ENCODE measurements around the gene ZNF646. TPM values are rescaled to one million over a fixed set of nuclear protein-coding genes. Genes with fewer than 3 reads are reported as not detected.
A peak's percentile ranks its signal among the peaks of the same experiment; 100 is the strongest.
"Not testable (repeated sequence)": the region's sequence is repeated elsewhere in the genome, so short reads cannot be mapped to it uniquely, and the experiment has no call there.

ZNF646 gene
- total and polyA plus RNA-seq, 2 donors: 9.4 to 11.5 TPM

- WGBS: under 1% methylated on average over 69 of the region's 69 CpGs
- Histone ChIP-seq H3K36me3 (ENCODE audit: insufficient read depth) (peaks cover 2% of the 10 kb centered on the region), H3K4me1 (ENCODE audit: insufficient read depth) (peaks cover 2% of the 10 kb centered on the region), H3K4me3 (ENCODE audit: low read depth, low read length) (peak within 1 kb of the TSS; percentile 72), H3K27ac (ENCODE audit: low read depth) (peak within 1 kb of the TSS; percentile 88)
- DNase-seq (ENCODE audit: extremely low spot score): peak; percentile 84
These were observed 20.4 kb downstream of the ZNF646 start, which contains the start of gene VKORC1 for GRCh38 chr16:31094424-31095120. TSS of gene VKORC1 (minus strand) at chr16:31094797. CDS start at chr16:31094729, 68 bp downstream.

GRCh38 chr16:31099860-31100638 lies 25.8 kb downstream of the ZNF646 start:
- Histone ChIP-seq H3K4me3 (ENCODE audit: low read depth, low read length) (no peak overlapping the region), H3K27ac (ENCODE audit: low read depth) (no peak overlapping the region), H3K36me3 (ENCODE audit: insufficient read depth) (no peaks in the 10 kb centered on the region), H3K4me1 (ENCODE audit: insufficient read depth) (no peaks in the 10 kb centered on the region)
- 66% methylated on average over 4 of the region's 4 CpGs for WGBS
- no peak for DNase-seq (ENCODE audit: extremely low spot score)

GRCh38 chr16:31100876-31101641 lies 26.8 kb downstream of the ZNF646 start:
- WGBS: 78% methylated on average over 13 of the region's 13 CpGs
- H3K27ac ChIP-seq (ENCODE audit: low read depth); DNase-seq (ENCODE audit: extremely low spot score); H3K4me1 ChIP-seq (ENCODE audit: insufficient read depth); H3K36me3 ChIP-seq (ENCODE audit: insufficient read depth); H3K4me3 ChIP-seq (ENCODE audit: low read depth, low read length): not testable (repeated sequence)

- Histone ChIP-seq H3K27ac (ENCODE audit: low read depth) (no peak overlapping the region), H3K36me3 (ENCODE audit: insufficient read depth) (no peaks in the 10 kb centered on the region), H3K4me1 (ENCODE audit: insufficient read depth) (peaks cover 1% of the 10 kb centered on the region), H3K4me3 (ENCODE audit: low read depth, low read length) (no peak overlapping the region)
- 20% methylated on average over 33 of the region's 33 CpGs for WGBS
- no peak for DNase-seq (ENCODE audit: extremely low spot score)
These were observed 31.5 kb downstream of the ZNF646 start for GRCh38 chr16:31105677-31106213.

- Histone ChIP-seq H3K4me1 (ENCODE audit: insufficient read depth) (peaks cover 1% of the 10 kb centered on the region), H3K27ac (ENCODE audit: low read depth) (no peak overlapping the region), H3K4me3 (ENCODE audit: low read depth, low read length) (no peak overlapping the region), H3K36me3 (ENCODE audit: insufficient read depth) (no peaks in the 10 kb centered on the region)
- WGBS: 90% methylated on average over 28 of the region's 28 CpGs
- DNase-seq (ENCODE audit: extremely low spot score): no peak
These were observed 32.6 kb downstream of the ZNF646 start for GRCh38 chr16:31106509-31107464.

DNA sequence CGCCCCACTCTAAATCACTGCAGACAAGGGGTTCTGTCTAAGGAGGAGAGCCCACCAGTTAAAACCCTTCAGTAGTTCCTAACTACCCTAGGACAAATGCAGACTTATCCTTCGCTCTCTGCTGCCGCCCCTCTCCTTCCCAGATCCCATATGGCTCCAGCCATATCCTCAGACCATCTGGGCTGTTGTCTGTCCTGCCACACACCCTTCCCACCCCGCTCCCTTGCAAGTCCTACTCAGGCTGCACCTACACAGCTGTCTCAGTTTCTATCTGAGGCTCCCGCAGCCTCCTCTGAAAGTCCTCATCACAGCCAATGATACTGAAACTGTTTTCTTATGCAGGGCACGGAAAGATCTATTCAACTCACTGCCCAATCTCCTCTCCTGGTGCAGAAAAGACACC lies 33.2 kb downstream of the ZNF646 start:
- DNase-seq (ENCODE audit: extremely low spot score): no peak
- peaks cover 1% of the 10 kb centered on the region for H3K4me1 ChIP-seq (ENCODE audit: insufficient read depth)
- H3K4me3 ChIP-seq (ENCODE audit: low read depth, low read length): no peak overlapping the region
- no peaks in the 10 kb centered on the region for H3K36me3 ChIP-seq (ENCODE audit: insufficient read depth)
- no peak overlapping the region for H3K27ac ChIP-seq (ENCODE audit: low read depth)
- 93% methylated on average over 6 of the region's 6 CpGs for WGBS

DNA sequence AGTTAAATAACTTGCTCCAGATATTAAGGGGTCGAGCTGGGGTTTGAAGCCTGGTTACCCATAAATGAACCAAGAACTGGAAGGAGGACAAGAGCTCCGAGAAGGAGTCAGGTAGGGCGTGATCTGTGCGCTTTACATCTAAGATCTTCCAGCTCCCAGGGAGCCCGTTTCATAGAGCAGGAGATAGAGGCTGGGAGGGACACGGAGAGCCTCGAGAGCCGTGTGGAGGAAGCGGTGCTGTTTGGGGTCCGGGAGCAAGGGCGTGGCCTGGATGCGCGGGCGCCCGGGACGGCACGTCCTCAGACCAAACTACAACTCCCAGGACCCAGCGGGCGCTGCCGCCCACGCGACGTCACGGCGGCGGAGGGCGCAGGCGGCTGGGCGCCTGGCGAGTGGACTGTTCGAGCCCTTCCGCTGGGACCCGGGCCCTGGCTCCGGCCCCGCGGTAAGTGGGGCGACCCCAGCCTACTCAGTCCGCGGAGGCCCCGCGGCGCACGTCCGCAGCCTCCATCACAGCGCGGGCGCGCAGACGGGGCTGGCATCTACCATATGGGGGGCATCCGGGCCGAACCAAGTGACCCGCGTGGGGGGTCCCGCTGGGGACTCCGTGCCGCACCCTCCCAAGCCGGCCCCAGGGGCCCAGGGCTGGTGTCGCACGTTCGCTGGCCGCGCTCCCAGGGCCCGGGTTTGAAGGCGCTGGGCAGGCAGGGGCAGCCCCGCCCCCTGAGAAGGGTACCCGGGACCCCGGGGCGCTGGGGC lies 34.0 kb downstream of the ZNF646 start, which contains the start of gene BCKDK:
Gene BCKDK (plus strand): TSS at position 352 of the 759 bp plus-strand sequence. CDS start 838 bp downstream, outside the sequence.
- 3% methylated on average over 68 of the region's 68 CpGs for WGBS
- no peaks in the 10 kb centered on the region for H3K36me3 ChIP-seq (ENCODE audit: insufficient read depth)
- DNase-seq (ENCODE audit: extremely low spot score): no peak

DNA sequence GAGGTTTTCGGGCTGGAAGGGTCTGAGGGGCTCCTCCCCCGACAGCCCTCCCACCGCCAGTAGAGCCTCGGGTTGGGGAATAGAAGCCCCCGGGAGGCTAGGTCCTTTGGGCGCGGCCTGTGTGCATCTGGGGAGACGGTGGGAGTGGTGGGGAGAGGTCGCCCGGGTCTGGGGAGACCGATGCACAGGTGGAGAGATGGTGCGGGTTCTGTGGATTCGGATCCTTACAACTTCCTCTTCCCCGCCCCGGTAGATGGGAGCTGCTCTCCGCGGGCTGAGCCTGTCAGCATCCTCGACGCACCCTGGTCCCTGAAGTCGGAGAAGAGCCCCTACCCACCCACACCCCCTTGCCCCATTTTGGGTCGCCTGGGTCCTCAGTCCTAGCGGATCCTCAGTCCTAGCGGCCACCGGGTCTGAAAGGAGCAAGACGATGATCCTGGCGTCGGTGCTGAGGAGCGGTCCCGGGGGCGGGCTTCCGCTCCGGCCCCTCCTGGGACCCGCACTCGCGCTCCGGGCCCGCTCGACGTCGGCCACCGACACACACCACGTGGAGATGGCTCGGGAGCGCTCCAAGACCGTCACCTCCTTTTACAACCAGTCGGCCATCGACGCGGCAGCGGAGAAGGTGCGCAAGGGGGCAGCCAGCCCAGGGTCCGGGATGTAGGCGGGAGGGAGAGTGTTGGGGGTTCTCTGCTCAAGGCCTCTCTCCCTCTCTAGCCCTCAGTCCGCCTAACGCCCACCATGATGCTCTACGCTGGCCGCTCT lies 34.8 kb downstream of the ZNF646 start:
- H3K36me3 ChIP-seq (ENCODE audit: insufficient read depth): no peaks in the 10 kb centered on the region
- H3K4me3 ChIP-seq (ENCODE audit: low read depth, low read length): peak overlapping the region; percentile 92
- peaks cover 1% of the 10 kb centered on the region for H3K4me1 ChIP-seq (ENCODE audit: insufficient read depth)
- WGBS: 30% methylated on average over 57 of the region's 57 CpGs
- H3K27ac ChIP-seq (ENCODE audit: low read depth): peak overlapping the region; percentile 92
- no peak for DNase-seq (ENCODE audit: extremely low spot score)

More for the DNA sequence above, 34.0 kb downstream of the ZNF646 start, which contains the start of gene BCKDK:
- H3K4me1 ChIP-seq (ENCODE audit: insufficient read depth): peaks cover 1% of the 10 kb centered on the region
- H3K27ac ChIP-seq (ENCODE audit: low read depth): peak within 1 kb of the TSS; percentile 92
- H3K4me3 ChIP-seq (ENCODE audit: low read depth, low read length): peak within 1 kb of the TSS; percentile 92

- WGBS: 91% methylated on average over 12 of the region's 12 CpGs
- H3K4me1 ChIP-seq (ENCODE audit: insufficient read depth): peaks cover 1% of the 10 kb centered on the region
- no peaks in the 10 kb centered on the region for H3K36me3 ChIP-seq (ENCODE audit: insufficient read depth)
These were observed 35.4 kb downstream of the ZNF646 start for GRCh38 chr16:31109622-31110021.

DNA sequence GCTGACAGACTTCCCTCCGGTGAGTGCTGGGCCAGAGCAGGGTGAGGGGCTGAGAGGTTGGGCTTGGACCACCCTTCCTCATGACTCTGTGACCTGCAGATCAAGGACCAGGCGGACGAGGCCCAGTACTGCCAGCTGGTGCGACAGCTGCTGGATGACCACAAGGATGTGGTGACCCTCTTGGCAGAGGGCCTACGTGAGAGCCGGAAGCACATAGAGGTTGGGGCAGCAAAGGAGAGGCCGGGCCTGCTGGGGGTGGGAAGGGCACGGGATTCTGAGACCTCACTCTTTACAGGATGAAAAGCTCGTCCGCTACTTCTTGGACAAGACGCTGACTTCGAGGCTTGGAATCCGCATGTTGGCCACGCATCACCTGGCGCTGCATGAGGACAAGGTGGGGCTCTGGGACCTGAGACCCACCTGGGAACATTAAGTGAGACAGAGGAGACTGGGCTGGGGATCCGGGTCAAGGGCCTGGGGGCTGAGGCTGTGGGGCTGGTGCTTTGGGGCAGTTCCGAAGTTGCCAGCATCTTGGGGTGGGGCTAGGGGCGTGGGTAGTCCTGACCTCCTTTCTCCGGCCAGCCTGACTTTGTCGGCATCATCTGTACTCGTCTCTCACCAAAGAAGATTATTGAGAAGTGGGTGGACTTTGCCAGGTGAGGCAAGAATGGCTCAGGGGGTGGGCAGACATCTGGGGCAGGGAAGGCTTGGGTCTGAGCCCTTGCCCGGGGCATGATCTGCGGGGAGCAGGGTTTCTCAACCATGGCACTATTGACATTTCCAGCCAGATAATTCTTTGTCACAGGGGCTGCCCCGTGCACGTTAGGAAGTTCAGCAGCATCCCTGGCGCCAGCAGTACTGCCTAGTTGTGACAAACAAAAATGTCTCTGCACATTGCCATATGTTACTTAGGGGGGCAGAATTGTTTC lies 36.1 kb downstream of the ZNF646 start:
- H3K4me3 ChIP-seq (ENCODE audit: low read depth, low read length): no peak overlapping the region
- no peaks in the 10 kb centered on the region for H3K36me3 ChIP-seq (ENCODE audit: insufficient read depth)
- WGBS: 89% methylated on average over 26 of the region's 26 CpGs
- H3K4me1 ChIP-seq (ENCODE audit: insufficient read depth): peaks cover 1% of the 10 kb centered on the region
- DNase-seq (ENCODE audit: extremely low spot score): no peak
- no peak overlapping the region for H3K27ac ChIP-seq (ENCODE audit: low read depth)

More at GRCh38 chr16:31109622-31110021, 35.4 kb downstream of the ZNF646 start:
- no peak for DNase-seq (ENCODE audit: extremely low spot score)
- no peak overlapping the region for H3K27ac ChIP-seq (ENCODE audit: low read depth)
- no peak overlapping the region for H3K4me3 ChIP-seq (ENCODE audit: low read depth, low read length)
